HG03097 (cell line): ENCODE data around the gene CPB1.
"Not testable (repeated sequence)": the region's sequence is repeated elsewhere in the genome, so short reads cannot be mapped to it uniquely, and the experiment has no call there.

Experiments used
- ATAC-seq: cut with Tn5 transposase; IDR thresholded peaks from one replicate; pipeline ENCODE4 v1.9.1; 2021; ENCODE audit not compliant: unreplicated experiment, low FRiP score

The CPB1 gene

GRCh38 chr3:148827585-148827984, at the start of gene CPB1:
TSS of gene CPB1 (plus strand) at chr3:148827811. CDS start at chr3:148827824, 13 bp downstream.
- no peak for ATAC-seq

- no peak for ATAC-seq
These were observed 48.7 kb upstream of the CPB1 start for GRCh38 chr3:148778926-148779325.

GRCh38 chr3:148785026-148785425, 42.6 kb upstream of the CPB1 start:
- ATAC-seq: not testable (repeated sequence)

GRCh38 chr3:148786159-148786558, 41.5 kb upstream of the CPB1 start:
- ATAC-seq: not testable (repeated sequence)

GRCh38 chr3:148789146-148789545, 38.5 kb upstream of the CPB1 start:
- ATAC-seq: no peak

- no peak for ATAC-seq
These were observed 37.7 kb upstream of the CPB1 start for GRCh38 chr3:148789906-148790305.

- no peak for ATAC-seq
These were observed 37.2 kb upstream of the CPB1 start for GRCh38 chr3:148790370-148790769.

GRCh38 chr3:148790851-148791735, 36.5 kb upstream of the CPB1 start:
- ATAC-seq: no peak

GRCh38 chr3:148791920-148792319, 35.7 kb upstream of the CPB1 start:
- no peak for ATAC-seq

GRCh38 chr3:148792516-148792915, 35.1 kb upstream of the CPB1 start:
- ATAC-seq: no peak

GRCh38 chr3:148796799-148797198, 30.8 kb upstream of the CPB1 start:
- no peak for ATAC-seq

GRCh38 chr3:148797795-148798194, 29.8 kb upstream of the CPB1 start:
- no peak for ATAC-seq

- no peak for ATAC-seq
These were observed 27.2 kb upstream of the CPB1 start for GRCh38 chr3:148800414-148800813.

- ATAC-seq: no peak
These were observed 17.8 kb upstream of the CPB1 start for GRCh38 chr3:148809835-148810234.

GRCh38 chr3:148815316-148816110, 12.1 kb upstream of the CPB1 start:
- no peak for ATAC-seq

GRCh38 chr3:148816427-148816826, 11.2 kb upstream of the CPB1 start:
- no peak for ATAC-seq

GRCh38 chr3:148816981-148817525, 10.6 kb upstream of the CPB1 start:
- no peak for ATAC-seq

- ATAC-seq: no peak
These were observed 7.0 kb upstream of the CPB1 start for GRCh38 chr3:148820361-148821245.

GRCh38 chr3:148823026-148823425, 4.6 kb upstream of the CPB1 start:
- ATAC-seq: no peak

GRCh38 chr3:148825476-148825875, 2.1 kb upstream of the CPB1 start:
- ATAC-seq: no peak
